ENCODE data around the gene CDC16. TPM values are rescaled to one million over a fixed set of nuclear protein-coding genes. Genes with fewer than 3 reads are reported as not detected.

Gene CDC16
- total and polyA plus RNA-seq, 3 experiments from 2014 or later, result 22.1 to 79.5 (median 74.7) TPM

- Histone ChIP-seq H3K9me3 (ENCODE audit: low read length) (no peaks in the 10 kb centered on the region), H3K4me1 (ENCODE audit: insufficient read depth, low read length) (peaks cover 47% of the 10 kb centered on the region), H3K27me3 (ENCODE audit: insufficient read depth, low read length, poor library complexity, severe bottlenecking) (no peaks in the 10 kb centered on the region), H3K36me3 (ENCODE audit: insufficient read depth, low read length) (peaks cover 12% of the 10 kb centered on the region), H3K27ac (ENCODE audit: low read depth, low read length) (peak overlapping the region; percentile 83), H3K4me3 (ENCODE audit: low read length) (peak overlapping the region; percentile 3)
- Mint-ChIP-seq H3K27ac (peak overlapping the region; percentile 87 to 98 (median 94)), H3K27me3 (peaks cover 0 to 2% of the 10 kb centered on the region in 2 donors), H3K36me3 (peaks cover 0 to 45% (median 14%) of the 10 kb centered on the region in 3 donors), H3K9me3 (no peaks in the 10 kb centered on the region), H3K4me1 (peaks cover 41 to 50% (median 47%) of the 10 kb centered on the region in 3 donors), H3K4me3 (peak overlapping the region; percentile 67 to 94 (median 87))
- ChIA-PET POLR2A (interaction anchor here (0.5 to 1.0 kb wide), 4 partner anchors 10 to 1070 kb away, joined by 3 to 5 read pairs (median 4); no protein-coding TSS in a partner anchor), CTCF (interaction anchor here (1.0 to 1.4 kb wide), 3 partner anchors 11 to 60 kb away, joined by 3 to 5 read pairs (median 3); no protein-coding TSS in a partner anchor)
- no peak for DNase-seq
Measured at GRCh38 chr13:114279758-114280355, 45.2 kb downstream of the CDC16 start.

- H3K4me1 Mint-ChIP-seq, result peaks cover 52 to 63% (median 55%) of the 10 kb centered on the region in 3 donors
Measured at GRCh38 chr13:114281351-114282040, 46.8 kb downstream of the CDC16 start, which contains the start of gene UPF3A. UPF3A (plus strand) TSS chr13:114281601; CDS start chr13:114281640, 39 bp downstream.

GRCh38 chr13:114282041-114282670 is 47.5 kb downstream of the CDC16 start:
- peak; percentile 21 to 87 (median 60) for DNase-seq
- peaks cover 0 to 2% of the 10 kb centered on the region in 2 donors for H3K27me3 Mint-ChIP-seq
- peaks cover 52% of the 10 kb centered on the region for H3K4me1 ChIP-seq (ENCODE audit: insufficient read depth, low read length)
- H3K4me3 Mint-ChIP-seq, result peak overlapping the region; percentile 87 to 95 (median 91)
- H3K27ac Mint-ChIP-seq, result peak overlapping the region; percentile 88 to 95 (median 92)
- H3K4me3 ChIP-seq (ENCODE audit: low read length), result peak overlapping the region; percentile 79
- H3K27me3 ChIP-seq (ENCODE audit: insufficient read depth, low read length, poor library complexity, severe bottlenecking), result no peaks in the 10 kb centered on the region
- H3K9me3 ChIP-seq (ENCODE audit: low read length), result no peaks in the 10 kb centered on the region
- CTCF ChIA-PET, result interaction anchor here (1.0 kb wide), 1 partner anchor 11 kb away, joined by 3 read pairs; no protein-coding TSS in a partner anchor
- H3K9me3 Mint-ChIP-seq, result no peaks in the 10 kb centered on the region
- peak overlapping the region; percentile 83 for H3K27ac ChIP-seq (ENCODE audit: low read depth, low read length)
- H3K36me3 ChIP-seq (ENCODE audit: insufficient read depth, low read length), result peaks cover 14% of the 10 kb centered on the region
- H3K36me3 Mint-ChIP-seq, result peaks cover 8 to 55% (median 15%) of the 10 kb centered on the region in 3 donors
- POLR2A ChIA-PET, result interaction anchor here (0.5 to 1.6 kb wide), 8 partner anchors 13 to 1057 kb away, joined by 3 to 6 read pairs (median 3); partner anchors contain the start of gene CHAMP1
- peaks cover 57 to 69% (median 59%) of the 10 kb centered on the region in 3 donors for H3K4me1 Mint-ChIP-seq

More at GRCh38 chr13:114281351-114282040, 46.8 kb downstream of the CDC16 start, which contains the start of gene UPF3A:
- Mint-ChIP-seq H3K4me3 (peak within 1 kb of the TSS; percentile 87 to 95 (median 91)), H3K27ac (peak within 1 kb of the TSS; percentile 92 to 98 (median 94)), H3K27me3 (peaks cover 0 to 2% of the 10 kb centered on the region in 2 donors), H3K36me3 (peaks cover 4 to 49% (median 9%) of the 10 kb centered on the region in 3 donors), H3K9me3 (no peaks in the 10 kb centered on the region)
- Histone ChIP-seq H3K27me3 (ENCODE audit: insufficient read depth, low read length, poor library complexity, severe bottlenecking) (no peaks in the 10 kb centered on the region), H3K4me1 (ENCODE audit: insufficient read depth, low read length) (peaks cover 52% of the 10 kb centered on the region), H3K4me3 (ENCODE audit: low read length) (peak within 1 kb of the TSS; percentile 79), H3K9me3 (ENCODE audit: low read length) (no peaks in the 10 kb centered on the region), H3K27ac (ENCODE audit: low read depth, low read length) (peak within 1 kb of the TSS; percentile 83), H3K36me3 (ENCODE audit: insufficient read depth, low read length) (peaks cover 14% of the 10 kb centered on the region)
- peak; percentile 82 to 92 (median 88) for DNase-seq
- CTCF ChIA-PET, result interaction anchor here (1.0 kb wide), 1 partner anchor 11 kb away, joined by 3 read pairs; no protein-coding TSS in a partner anchor
- POLR2A ChIA-PET, result interaction anchor here (0.5 to 1.6 kb wide), 9 partner anchors 12 to 1056 kb away, joined by 3 to 6 read pairs (median 3); partner anchors contain the start of gene CHAMP1

- peak overlapping the region in 5 of 8 donors; percentile 14 to 37 (median 19) for H3K27ac Mint-ChIP-seq
- H3K4me1 Mint-ChIP-seq, result peaks cover 59 to 72% (median 63%) of the 10 kb centered on the region in 3 donors
- peaks cover 0 to 2% of the 10 kb centered on the region in 2 donors for H3K27me3 Mint-ChIP-seq
- Histone ChIP-seq H3K27ac (ENCODE audit: low read depth, low read length) (no peak overlapping the region), H3K36me3 (ENCODE audit: insufficient read depth, low read length) (peaks cover 19% of the 10 kb centered on the region), H3K9me3 (ENCODE audit: low read length) (no peaks in the 10 kb centered on the region), H3K4me1 (ENCODE audit: insufficient read depth, low read length) (peaks cover 50% of the 10 kb centered on the region), H3K27me3 (ENCODE audit: insufficient read depth, low read length, poor library complexity, severe bottlenecking) (no peaks in the 10 kb centered on the region), H3K4me3 (ENCODE audit: low read length) (peak overlapping the region; percentile 23)
- H3K4me3 Mint-ChIP-seq, result peak overlapping the region; percentile 1 to 78 (median 50)
- DNase-seq, result no peak
- H3K36me3 Mint-ChIP-seq, result peaks cover 8 to 62% (median 20%) of the 10 kb centered on the region in 3 donors
- ChIA-PET CTCF (no interaction called here), POLR2A (interaction anchor here (0.5 to 0.6 kb wide), 2 partner anchors 13 to 29 kb away, joined by 3 to 5 read pairs; no protein-coding TSS in a partner anchor)
- no peaks in the 10 kb centered on the region for H3K9me3 Mint-ChIP-seq
Measured at GRCh38 chr13:114283576-114283975, 48.9 kb downstream of the CDC16 start.

GRCh38 chr13:114284680-114285079 is 50.0 kb downstream of the CDC16 start:
- Mint-ChIP-seq H3K9me3 (no peaks in the 10 kb centered on the region), H3K4me1 (peaks cover 53 to 73% (median 56%) of the 10 kb centered on the region in 3 donors), H3K27ac (peak overlapping the region in 2 of 8 donors; percentile 49 to 69), H3K36me3 (peaks cover 8 to 72% (median 22%) of the 10 kb centered on the region in 3 donors), H3K27me3 (peaks cover 0 to 1% of the 10 kb centered on the region in 2 donors), H3K4me3 (peak overlapping the region in 5 of 7 donors; percentile 19 to 78 (median 41))
- peaks cover 39% of the 10 kb centered on the region for H3K4me1 ChIP-seq (ENCODE audit: insufficient read depth, low read length)
- H3K27me3 ChIP-seq (ENCODE audit: insufficient read depth, low read length, poor library complexity, severe bottlenecking), result no peaks in the 10 kb centered on the region
- no peak overlapping the region for H3K4me3 ChIP-seq (ENCODE audit: low read length)
- H3K27ac ChIP-seq (ENCODE audit: low read depth, low read length), result no peak overlapping the region
- POLR2A ChIA-PET, result no interaction called here
- peaks cover 25% of the 10 kb centered on the region for H3K36me3 ChIP-seq (ENCODE audit: insufficient read depth, low read length)
- no peaks in the 10 kb centered on the region for H3K9me3 ChIP-seq (ENCODE audit: low read length)
- CTCF ChIA-PET, result no interaction called here
- no peak for DNase-seq

GRCh38 chr13:114285166-114285808 is 50.6 kb downstream of the CDC16 start:
- Mint-ChIP-seq H3K4me1 (peaks cover 47 to 68% (median 50%) of the 10 kb centered on the region in 3 donors), H3K36me3 (peaks cover 8 to 78% (median 22%) of the 10 kb centered on the region in 3 donors), H3K27me3 (peaks cover 0 to 1% of the 10 kb centered on the region in 2 donors), H3K4me3 (peak overlapping the region in 2 of 7 donors; percentile 23 to 78), H3K27ac (peak overlapping the region in 3 of 8 donors; percentile 10 to 69 (median 49)), H3K9me3 (no peaks in the 10 kb centered on the region)
- Histone ChIP-seq H3K27ac (ENCODE audit: low read depth, low read length) (no peak overlapping the region), H3K36me3 (ENCODE audit: insufficient read depth, low read length) (peaks cover 25% of the 10 kb centered on the region), H3K9me3 (ENCODE audit: low read length) (no peaks in the 10 kb centered on the region), H3K4me1 (ENCODE audit: insufficient read depth, low read length) (peaks cover 33% of the 10 kb centered on the region), H3K27me3 (ENCODE audit: insufficient read depth, low read length, poor library complexity, severe bottlenecking) (no peaks in the 10 kb centered on the region), H3K4me3 (ENCODE audit: low read length) (no peak overlapping the region)
- POLR2A ChIA-PET, result no interaction called here
- CTCF ChIA-PET, result no interaction called here
- no peak for DNase-seq

GRCh38 chr13:114286808-114287207 is 52.1 kb downstream of the CDC16 start:
- H3K27ac ChIP-seq (ENCODE audit: low read depth, low read length), result no peak overlapping the region
- peaks cover 41 to 61% (median 43%) of the 10 kb centered on the region in 3 donors for H3K4me1 Mint-ChIP-seq
- peak overlapping the region in 1 of 7 donors; percentile 20 for H3K4me3 Mint-ChIP-seq
- no peaks in the 10 kb centered on the region for H3K9me3 Mint-ChIP-seq
- no peak overlapping the region for H3K4me3 ChIP-seq (ENCODE audit: low read length)
- no peak for DNase-seq
- peaks cover 26% of the 10 kb centered on the region for H3K36me3 ChIP-seq (ENCODE audit: insufficient read depth, low read length)
- no peaks in the 10 kb centered on the region for H3K27me3 ChIP-seq (ENCODE audit: insufficient read depth, low read length, poor library complexity, severe bottlenecking)
- peaks cover 8 to 83% (median 24%) of the 10 kb centered on the region in 3 donors for H3K36me3 Mint-ChIP-seq
- H3K27ac Mint-ChIP-seq, result peak overlapping the region in 3 of 8 donors; percentile 4 to 39 (median 23)
- no peaks in the 10 kb centered on the region for H3K9me3 ChIP-seq (ENCODE audit: low read length)
- ChIA-PET CTCF (no interaction called here), POLR2A (no interaction called here)
- H3K27me3 Mint-ChIP-seq, result peaks cover 0 to 1% of the 10 kb centered on the region in 2 donors
- H3K4me1 ChIP-seq (ENCODE audit: insufficient read depth, low read length), result peaks cover 27% of the 10 kb centered on the region
